ENCODE measurements around the gene MAGEF1. TPM values are rescaled to one million over a fixed set of nuclear protein-coding genes. Genes with fewer than 3 reads are reported as not detected.
A peak's percentile ranks its signal among the peaks of the same experiment; 100 is the strongest.

The MAGEF1 gene
- total and polyA plus RNA-seq, 2 donors (not counting 3 experiments of a cell fraction or from before 2014, with no cell fraction given), result 7.0 to 14.2 TPM

DNA sequence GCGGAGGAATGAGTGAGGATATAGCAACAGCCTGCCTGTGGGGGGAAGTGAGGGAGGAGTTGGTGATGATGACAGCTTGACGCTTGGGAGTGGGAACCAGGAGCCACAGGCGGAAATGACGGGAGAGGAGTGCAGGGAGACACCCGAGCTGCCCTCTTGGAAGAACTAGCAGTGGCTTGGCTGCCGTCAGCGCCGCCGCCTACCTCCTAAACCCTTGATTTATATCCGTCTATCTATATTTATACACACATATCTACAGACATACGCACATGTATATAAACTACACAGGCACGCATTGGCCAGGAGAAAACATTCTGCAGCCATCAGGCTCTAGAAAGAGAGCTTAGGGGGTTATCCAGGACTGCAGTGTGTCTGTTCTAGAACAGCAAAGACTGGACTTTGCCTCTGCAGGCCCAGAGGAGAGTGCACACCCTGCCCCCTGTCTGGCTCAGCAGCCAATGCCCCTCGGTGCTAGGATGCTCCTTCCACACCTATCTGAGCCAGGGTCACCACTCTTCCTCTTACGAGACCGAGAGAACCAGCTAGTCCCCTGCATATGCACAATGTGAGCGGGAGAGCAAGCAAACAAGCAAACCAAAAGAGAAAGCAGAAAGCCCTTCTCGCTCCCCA, 45.3 kb upstream of the MAGEF1 start:
- DNase-seq (ENCODE audit: low read depth, low spot score) (peak; percentile 26), FAIRE-seq (no peak)
- no peaks in the 10 kb centered on the region for H3K4me1 ChIP-seq (ENCODE audit: control insufficient read depth, extremely low read depth, insufficient read depth, low read length)
- H3K4me3 ChIP-seq (replicated peaks in 1 of 3; ENCODE audit: insufficient read depth in 1 of 3, low read depth in 1 of 3, low read length in 3 of 3), result no peak overlapping the region
- intact Hi-C loops (cut with micrococcal nuclease) (no loop called here), dilution Hi-C loops (cut with MboI; ENCODE audit: extremely low pct_ligation_motif_present, low sequenced_read_pairs) (no loop called here)
- H3K79me2 ChIP-seq (ENCODE audit: control insufficient read depth, insufficient read depth, low read length), result no peaks in the 10 kb centered on the region
- BruUV-seq (replicated peaks), result no TSS peak
- ChIA-PET CTCF (interaction anchor here (1.3 to 1.8 kb wide), 4 partner anchors 8 to 30 kb away, joined by 3 to 4 read pairs (median 4); no protein-coding TSS in a partner anchor), POLR2A (no interaction called here)
- H3K9me1 ChIP-seq (replicated peaks; ENCODE audit: control insufficient read depth, extremely low read depth, insufficient read depth, low read length), result no peaks in the 10 kb centered on the region
- TF ChIP-seq POLR2A (IDR thresholded peaks at IDR 0.05; ENCODE audit: low read depth, low read length) (no peak), EZH2 (IDR thresholded peaks at IDR 0.05; ENCODE audit: borderline replicate concordance, low read depth, low read length, severe bottlenecking) (no peak), GATA2 (IDR thresholded peaks at IDR 0.05; ENCODE audit: insufficient read depth, insufficient read length, low read depth, low read length) (no peak), MYC (IDR thresholded peaks at IDR 0.05; ENCODE audit: low read depth, low read length) (no peak), CTCF (IDR thresholded peaks at IDR 0.05; ENCODE audit: extremely low read depth in 1 of 2, insufficient read depth in 1 of 2, low read depth in 1 of 2, low read length in 2 of 2) (no peak), JUN (IDR thresholded peaks at IDR 0.05; ENCODE audit: borderline replicate concordance, insufficient read depth, insufficient read length, low read depth) (no peak), FOS (IDR thresholded peaks at IDR 0.05; ENCODE audit: borderline replicate concordance, insufficient read depth, low read length) (no peak), POLR2AphosphoS5 (IDR thresholded peaks at IDR 0.05; ENCODE audit: insufficient read depth, low read depth, low read length) (no peak)
- TF ChIP-seq, protein P1, sequence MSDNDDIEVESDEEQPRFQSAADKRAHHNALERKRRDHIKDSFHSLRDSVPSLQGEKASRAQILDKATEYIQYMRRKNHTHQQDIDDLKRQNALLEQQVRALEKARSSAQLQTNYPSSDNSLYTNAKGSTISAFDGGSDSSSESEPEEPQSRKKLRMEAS (IDR thresholded peaks at IDR 0.05; ENCODE audit: insufficient read depth, insufficient read length), result no peak
- no peaks in the 10 kb centered on the region for H3K9me3 ChIP-seq (replicated peaks; ENCODE audit: control insufficient read depth, insufficient read depth, low read length)
- no peaks in the 10 kb centered on the region for H4K20me1 ChIP-seq (replicated peaks; ENCODE audit: control insufficient read depth, extremely low read depth, insufficient read depth, low read length)
- no peaks in the 10 kb centered on the region for H3K36me3 ChIP-seq (ENCODE audit: control insufficient read depth in 2 of 2, extremely low read depth in 1 of 2, insufficient read depth in 2 of 2, low read length in 2 of 2)
- no peak overlapping the region for H3K9ac ChIP-seq (replicated peaks; ENCODE audit: extremely low read depth, insufficient read depth, low read length)
- H2AFZ ChIP-seq (ENCODE audit: low read depth, low read length), result peak overlapping the region; percentile 35
- no peak overlapping the region for H3K4me2 ChIP-seq (ENCODE audit: insufficient read depth, low read length)
- H3K27me3 ChIP-seq (ENCODE audit: control insufficient read depth in 2 of 2, insufficient read depth in 2 of 2, low read length in 2 of 2), result peaks cover 0 to 6% of the 10 kb centered on the region in 2 experiments
- no peak overlapping the region for H3K27ac ChIP-seq (ENCODE audit: insufficient read depth, low read depth, low read length)

Measured in endothelial cell of umbilical vein (primary cell).